Fibroblast of lung (primary cell): ENCODE results near the gene MLYCD. TPM values are rescaled to one million over a fixed set of nuclear protein-coding genes. Genes with fewer than 3 reads are reported as not detected.

Experiments used
- DNase-seq, 2 donors: peaks; one replicate each; pipeline versions ENCODE4 v3.0.0 to v3.0.0-alpha.2; 2010; ENCODE audit warnings: low read depth in 2 of 2
- H2AFZ ChIP-seq: 2 replicates; pipeline ENCODE4 v1.5.1; 2012; ENCODE audit warnings: low read length, control low read depth, inconsistent platforms
- H3K27ac ChIP-seq: 2 replicates; pipeline ENCODE4 v1.5.1; 2011; ENCODE audit warnings: low read length, control low read depth; ENCODE audit not compliant: insufficient read depth
- H3K27me3 ChIP-seq: 2 replicates; pipeline ENCODE4 v1.5.1; 2011; ENCODE audit warnings: mild to moderate bottlenecking, low read length; ENCODE audit not compliant: control insufficient read depth, insufficient read depth
- H3K36me3 ChIP-seq: 2 replicates; pipeline ENCODE4 v1.5.1; 2011; ENCODE audit warnings: low read length; ENCODE audit not compliant: control insufficient read depth, insufficient read depth
- H3K4me1 ChIP-seq: 2 replicates; pipeline ENCODE4 v1.5.1; 2011; ENCODE audit warnings: low read length; ENCODE audit not compliant: control insufficient read depth, insufficient read depth; ENCODE audit errors: extremely low read depth
- H3K4me2 ChIP-seq: 2 replicates; pipeline ENCODE4 v1.5.1; 2011; ENCODE audit warnings: low read length, control low read depth; ENCODE audit not compliant: insufficient read depth; ENCODE audit errors: extremely low read depth
- H3K4me3 ChIP-seq, 4 experiments: fragments of 200-600 bp in 1 of 4; sonication (generic) in 1 of 4; replicated peaks in 1 of 4; 2 replicates each; pipeline ENCODE4 v1.5.1; 2011 to 2016; ENCODE audit warnings: low read length in 4 of 4, low read depth in 3 of 4, mild to moderate bottlenecking in 3 of 4, control low read depth in 2 of 4, inconsistent platforms in 1 of 4, mixed read lengths in 1 of 4; ENCODE audit not compliant: insufficient read depth in 1 of 4; ENCODE audit errors: control extremely low read depth in 1 of 4
- H3K79me2 ChIP-seq: 2 replicates; pipeline ENCODE4 v1.5.1; 2012; ENCODE audit warnings: mild to moderate bottlenecking, low read length, inconsistent platforms; ENCODE audit not compliant: control insufficient read depth, insufficient read depth
- H3K9ac ChIP-seq: 2 replicates; pipeline ENCODE4 v1.5.1; 2011; ENCODE audit warnings: mild to moderate bottlenecking, low read length, control low read depth; ENCODE audit not compliant: insufficient read depth
- H3K9me3 ChIP-seq: 2 replicates; pipeline ENCODE4 v1.5.1; 2012; ENCODE audit warnings: low read depth, low read length; ENCODE audit not compliant: control insufficient read depth, insufficient read depth
- H4K20me1 ChIP-seq: 2 replicates; pipeline ENCODE4 v1.5.1; 2011; ENCODE audit warnings: low read length; ENCODE audit not compliant: control insufficient read depth, insufficient read depth; ENCODE audit errors: extremely low read depth
- CTCF ChIP-seq, 2 donors: IDR thresholded peaks in 1 of 2; conservative IDR thresholded peaks in 1 of 2; 1 replicate in 1 of 2; 2 replicates in 1 of 2; pipeline ENCODE4 v1.5.1; 2011 to 2012; ENCODE audit warnings: low read length in 2 of 2, control low read depth in 1 of 2, inconsistent platforms in 1 of 2, low read depth in 1 of 2, mild to moderate bottlenecking in 1 of 2
- EZH2 ChIP-seq: IDR thresholded peaks from 2 replicates; pipeline ENCODE4 v1.5.1; 2012; ENCODE audit warnings: low read length, control low read depth, mild to moderate bottlenecking; ENCODE audit errors: missing control alignments
- polyA plus RNA-seq, 2 donors: library from polyadenylated mRNA; depleted of rRNA in 1 of 2; stranded (reverse) in 1 of 2; unstranded in 1 of 2; fragments of >200 nt; gene quantifications; 2 replicates each; pipeline ENCODE4 v1.2.1, GENCODE V29; 2011 to 2012; ENCODE audit warnings: missing spikeins in 1 of 2
- total RNA-seq: library from RNA; depleted of rRNA; stranded (reverse); fragments of >200 nt; gene quantifications from 2 replicates; pipeline ENCODE4 v1.2.1, GENCODE V29; 2014

The MLYCD gene
- total and polyA plus RNA-seq, 2 donors (not counting 1 experiment from before 2014, with no cell fraction given) = 1.0 to 3.8 TPM

GRCh38 chr16:83953796-83954576, 55.1 kb downstream of the MLYCD start:
- peak; percentile 29 to 60 for TF ChIP-seq CTCF (conservative IDR thresholded peaks at IDR 0.05 in 1 of 2, IDR thresholded peaks at IDR 0.05 in 1 of 2; ENCODE audit: low read depth in 1 of 2, low read length in 2 of 2)
- no peak for TF ChIP-seq EZH2
- DNase-seq = peak; percentile 23 to 44
- Histone ChIP-seq H3K4me2 (peak overlapping the region; percentile 98), H3K36me3 (peaks cover 5% of the 10 kb centered on the region), H4K20me1 (no peaks in the 10 kb centered on the region), H3K9me3 (no peaks in the 10 kb centered on the region), H3K4me3 (peak overlapping the region; percentile 67 to 83 (median 76)), H3K9ac (peak overlapping the region; percentile 81), H3K4me1 (peaks cover 18% of the 10 kb centered on the region), H2AFZ (no peak overlapping the region), H3K27ac (peak overlapping the region; percentile 85), H3K79me2 (peaks cover 4% of the 10 kb centered on the region), H3K27me3 (no peaks in the 10 kb centered on the region)

- DNase-seq = peak; percentile 33 to 62
- Histone ChIP-seq H3K36me3 (peaks cover 7% of the 10 kb centered on the region), H2AFZ (no peak overlapping the region), H3K27ac (peak overlapping the region; percentile 2), H3K4me2 (peak overlapping the region; percentile 98), H4K20me1 (no peaks in the 10 kb centered on the region), H3K79me2 (peaks cover 4% of the 10 kb centered on the region), H3K9me3 (no peaks in the 10 kb centered on the region), H3K4me1 (peaks cover 18% of the 10 kb centered on the region), H3K9ac (no peak overlapping the region), H3K27me3 (no peaks in the 10 kb centered on the region), H3K4me3 (peak overlapping the region; percentile 19 to 83 (median 76))
- TF ChIP-seq EZH2 (no peak), CTCF (conservative IDR thresholded peaks at IDR 0.05 in 1 of 2, IDR thresholded peaks at IDR 0.05 in 1 of 2; ENCODE audit: low read depth in 1 of 2, low read length in 2 of 2) (no peak)
Measured at GRCh38 chr16:83954577-83955016, 55.7 kb downstream of the MLYCD start.

GRCh38 chr16:83955218-83956130, 56.6 kb downstream of the MLYCD start:
- Histone ChIP-seq H3K9ac (no peak overlapping the region), H3K4me1 (peaks cover 18% of the 10 kb centered on the region), H3K36me3 (peaks cover 8% of the 10 kb centered on the region), H3K9me3 (no peaks in the 10 kb centered on the region), H3K27ac (no peak overlapping the region), H2AFZ (no peak overlapping the region), H4K20me1 (no peaks in the 10 kb centered on the region), H3K79me2 (peaks cover 4% of the 10 kb centered on the region), H3K4me2 (peak overlapping the region; percentile 9), H3K27me3 (no peaks in the 10 kb centered on the region), H3K4me3 (peak overlapping the region in 1 of 4 experiments; percentile 83)
- no peak for TF ChIP-seq EZH2
- no peak for TF ChIP-seq CTCF (conservative IDR thresholded peaks at IDR 0.05 in 1 of 2, IDR thresholded peaks at IDR 0.05 in 1 of 2; ENCODE audit: low read depth in 1 of 2, low read length in 2 of 2)
- peak; percentile 52 to 54 for DNase-seq
